Measurements from ENCODE around the gene SLC25A33. TPM values are rescaled to one million over a fixed set of nuclear protein-coding genes. Genes with fewer than 3 reads are reported as not detected.

Gene SLC25A33
- total and polyA plus RNA-seq, 2 of the 8 experiments (the other 6 are each of a cell fraction or from before 2014, with no cell fraction given) = 7.8 to 12.8 TPM

DNA sequence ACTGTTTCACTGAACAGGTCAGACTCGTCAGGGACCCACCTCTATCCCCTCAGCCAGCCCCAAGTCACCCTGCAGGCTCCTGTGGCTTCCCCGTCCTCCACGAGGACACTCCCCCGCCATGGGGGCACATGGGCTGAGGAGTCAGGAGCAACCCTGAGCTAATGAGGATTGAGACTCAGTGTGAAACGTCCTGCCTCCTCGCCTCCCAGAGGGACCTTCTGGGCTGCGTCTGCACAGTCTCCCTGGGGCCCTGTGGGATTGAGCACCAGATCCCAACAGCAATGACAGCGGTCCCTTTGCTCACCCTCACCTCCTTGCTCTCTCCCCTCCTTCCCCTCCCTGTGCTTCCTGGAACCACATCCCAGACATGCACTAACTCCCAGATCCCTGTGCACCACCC, 18.9 kb upstream of the SLC25A33 start:
- H3K9ac ChIP-seq (replicated peaks in 1 of 4; ENCODE audit: extremely low read depth in 1 of 4, low read depth in 3 of 4, low read length in 3 of 4) = no peak overlapping the region
- no peaks in the 10 kb centered on the region; the same call in 1 of the 2 replicates for H3K23me2 ChIP-seq (ENCODE audit: low read depth, low read length)
- POLR2A ChIA-PET (ENCODE audit: partially characterized antibody) = interaction anchor here (1.2 kb wide), 1 partner anchor 18 kb away, joined by 3 read pairs; no protein-coding TSS in a partner anchor
- no peak overlapping the region for H2BK20ac ChIP-seq (ENCODE audit: low read length)
- no peaks in the 10 kb centered on the region for H3K79me1 ChIP-seq (ENCODE audit: low read depth, low read length)
- H2BK120ac ChIP-seq (replicated peaks; ENCODE audit: low read depth, low read length) = no peak overlapping the region
- no peaks in the 10 kb centered on the region for H3K27me3 ChIP-seq (replicated peaks in 1 of 4; ENCODE audit: control insufficient read depth in 3 of 4, extremely low read depth in 1 of 4, insufficient read depth in 3 of 4, low read length in 3 of 4)
- H3K79me2 ChIP-seq (ENCODE audit: control insufficient read depth in 1 of 2, insufficient read depth in 2 of 2, low read length in 2 of 2) = no peaks in the 10 kb centered on the region
- H3K4ac ChIP-seq (replicated peaks; ENCODE audit: insufficient read length, low read depth, low read length) = no peak overlapping the region
- H4K91ac ChIP-seq (replicated peaks; ENCODE audit: insufficient read length, low read length) = no peak overlapping the region
- no peak overlapping the region; the same call in 1 of the 2 replicates for H3K18ac ChIP-seq (ENCODE audit: extremely low read depth, low read length)
- TF ChIP-seq ATF3 (IDR thresholded peaks at IDR 0.05; ENCODE audit: insufficient read depth, low read depth, low read length) (no peak), SIN3A (conservative IDR thresholded peaks at IDR 0.05 in 1 of 2, IDR thresholded peaks at IDR 0.05 in 1 of 2; ENCODE audit: low read depth in 1 of 2, low read length in 2 of 2) (no peak), POU5F1 (IDR thresholded peaks at IDR 0.05; ENCODE audit: low read depth, low read length) (no peak), CTCF (IDR thresholded peaks at IDR 0.05; ENCODE audit: control extremely low read depth in 1 of 3, insufficient read depth in 1 of 3, low read depth in 1 of 3, low read length in 3 of 3) (no peak), HDAC6 (IDR thresholded peaks at IDR 0.05; ENCODE audit: low read depth, low read length) (no peak), TAF7 (optimal IDR thresholded peaks at IDR 0.05; ENCODE audit: borderline replicate concordance, low read depth, low read length) (no peak)
- H3K9me3 ChIP-seq (ENCODE audit: insufficient read depth in 2 of 2, low read depth in 1 of 2, low read length in 1 of 2) = no peaks in the 10 kb centered on the region
- no peak overlapping the region for H3K56ac ChIP-seq (replicated peaks; ENCODE audit: insufficient read length, low read depth, low read length)
- no peak overlapping the region for H3K14ac ChIP-seq (ENCODE audit: insufficient read length)
- no peak overlapping the region for H4K5ac ChIP-seq (ENCODE audit: insufficient read length, low read depth, low read length)
- DNase-seq (ENCODE audit: low read depth in 1 of 2, low spot score in 2 of 2) = no peak
- FAIRE-seq = no peak
- no peak overlapping the region for H3K23ac ChIP-seq (ENCODE audit: insufficient read length)
- no peak overlapping the region for H2BK15ac ChIP-seq (ENCODE audit: low read length)
- H3K4me2 ChIP-seq (ENCODE audit: insufficient read depth in 1 of 2, low read depth in 2 of 2, low read length in 2 of 2) = no peak overlapping the region
- H4K8ac ChIP-seq (ENCODE audit: extremely low read depth, insufficient read depth, low read length) = no peak overlapping the region
- 0 out of 2 replicates have a peak overlapping the region, but pooled peaks have one; percentile 27 for H2BK12ac ChIP-seq (ENCODE audit: low read depth, low read length)
- no peaks in the 10 kb centered on the region for H3K36me3 ChIP-seq (ENCODE audit: control insufficient read depth in 2 of 4, insufficient read depth in 4 of 4, low read length in 3 of 4)
- CTCF ChIA-PET (ENCODE audit: partially characterized antibody) = no interaction called here
- 78% methylated on average over 8 of the region's 8 CpGs; no CpG with 5 or more reads in 1 of the 2 experiments for WGBS, 2 experiments (ENCODE audit: extremely low coverage in 1 of 2, insufficient coverage in 1 of 2, insufficient read length in 1 of 2, insufficient replicate concordance in 2 of 2, low coverage in 1 of 2, low lambda C conversion rate in 2 of 2, missing lambda C conversion rate in 1 of 2)
- H3K4me3 ChIP-seq (ENCODE audit: extremely low read depth in 1 of 4, insufficient read depth in 2 of 4, low read depth in 3 of 4, low read length in 4 of 4) = no peak overlapping the region
- peak overlapping the region; percentile 44; the same call in 1 of the 2 replicates for H2BK5ac ChIP-seq (ENCODE audit: low read depth, low read length)
- H3K27ac ChIP-seq (ENCODE audit: low read depth, low read length) = no peak overlapping the region
- H2AFZ ChIP-seq (ENCODE audit: low read length) = peak overlapping the region; percentile 72; the same call in 1 of the 2 replicates
- no peaks in the 10 kb centered on the region for H4K20me1 ChIP-seq (replicated peaks in 1 of 2; ENCODE audit: control insufficient read depth in 1 of 2, insufficient read depth in 2 of 2, low read length in 2 of 2)
- H2AK5ac ChIP-seq (ENCODE audit: low read depth, low read length) = no peak overlapping the region
- peaks cover 0 to 4% (median 0%) of the 10 kb centered on the region in 4 experiments; a peak in 1 of 7 replicates for H3K4me1 ChIP-seq (replicated peaks in 1 of 4; ENCODE audit: control insufficient read depth in 3 of 4, insufficient read depth in 4 of 4, low read length in 3 of 4)

All from H1 (cell line).